Stomach smooth muscle (tissue), 2 donors: ENCODE measurements around the gene KCNQ2.

Experiments used
- H3K27ac ChIP-seq: one replicate; pipeline ENCODE4 v1.7.0; 2013; ENCODE audit warnings: mild to moderate bottlenecking, low read length, inconsistent platforms
- H3K27me3 ChIP-seq, 2 donors: one replicate each; pipeline ENCODE4 v1.7.0; 2013; ENCODE audit warnings: low read length in 2 of 2; ENCODE audit not compliant: insufficient read depth in 2 of 2, control insufficient read depth in 1 of 2
- H3K36me3 ChIP-seq, 2 donors: one replicate each; pipeline ENCODE4 v1.7.0; 2013; ENCODE audit warnings: low read length in 2 of 2; ENCODE audit not compliant: control insufficient read depth in 2 of 2, insufficient read depth in 2 of 2
- H3K4me1 ChIP-seq: one replicate; pipeline ENCODE4 v1.7.0; 2013; ENCODE audit warnings: low read length; ENCODE audit not compliant: control insufficient read depth, insufficient read depth
- H3K4me3 ChIP-seq, 2 donors: one replicate each; pipeline ENCODE4 v1.7.0; 2013; ENCODE audit warnings: low read length in 2 of 2
- H3K9ac ChIP-seq, 2 donors: one replicate each; pipeline ENCODE4 v1.7.0; 2013; ENCODE audit warnings: low read length in 2 of 2, mild to moderate bottlenecking in 1 of 2
- H3K9me3 ChIP-seq, 2 donors: one replicate each; pipeline ENCODE4 v1.7.0; 2013; ENCODE audit warnings: low read length in 2 of 2; ENCODE audit not compliant: control insufficient read depth in 2 of 2
- donor health status: healthy.
- donor health status: Pancreatic carcinoma.

Gene KCNQ2

GRCh38 chr20:63441136-63442099 is 31.0 kb downstream of the KCNQ2 start:
- no peak overlapping the region for H3K9ac ChIP-seq
- H3K4me1 ChIP-seq: no peaks in the 10 kb centered on the region
- peaks cover 11 to 12% of the 10 kb centered on the region in 2 donors for H3K27me3 ChIP-seq
- no peaks in the 10 kb centered on the region for H3K9me3 ChIP-seq
- no peaks in the 10 kb centered on the region for H3K36me3 ChIP-seq
- H3K4me3 ChIP-seq: no peak overlapping the region
- no peak overlapping the region for H3K27ac ChIP-seq

- Histone ChIP-seq H3K9ac (no peak overlapping the region), H3K4me3 (no peak overlapping the region), H3K27ac (no peak overlapping the region), H3K36me3 (no peaks in the 10 kb centered on the region), H3K27me3 (peaks cover 7 to 12% of the 10 kb centered on the region in 2 donors), H3K9me3 (no peaks in the 10 kb centered on the region), H3K4me1 (no peaks in the 10 kb centered on the region)
These were observed 32.0 kb downstream of the KCNQ2 start for GRCh38 chr20:63440366-63440955.

DNA sequence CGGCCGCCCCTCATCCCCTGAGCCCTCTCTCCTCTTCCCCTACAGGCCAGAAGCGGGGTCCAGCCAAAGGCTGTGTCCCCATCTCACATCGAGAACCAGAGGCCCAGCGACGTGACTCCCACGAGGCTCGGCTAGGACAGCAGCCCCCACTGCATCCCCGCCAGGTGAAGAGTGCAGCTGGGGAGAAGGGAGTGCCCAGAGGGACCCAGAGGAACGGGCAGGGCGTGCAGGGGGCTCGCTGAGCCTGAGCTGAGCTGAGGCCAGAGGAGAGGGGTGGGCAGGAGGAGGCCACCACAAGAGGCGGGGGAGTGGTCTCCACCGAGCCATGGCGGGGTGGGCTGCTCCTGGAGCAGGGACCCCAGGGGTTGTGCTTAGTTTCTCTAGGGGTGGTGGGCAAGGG is 32.6 kb downstream of the KCNQ2 start:
- Histone ChIP-seq H3K9ac (no peak overlapping the region), H3K4me3 (no peak overlapping the region), H3K27ac (no peak overlapping the region), H3K4me1 (no peaks in the 10 kb centered on the region), H3K27me3 (peaks cover 7 to 13% of the 10 kb centered on the region in 2 donors), H3K9me3 (no peaks in the 10 kb centered on the region), H3K36me3 (no peaks in the 10 kb centered on the region)

GRCh38 chr20:63438121-63438520 is 34.3 kb downstream of the KCNQ2 start:
- H3K27me3 ChIP-seq: peaks cover 7 to 20% of the 10 kb centered on the region in 2 donors
- no peaks in the 10 kb centered on the region for H3K9me3 ChIP-seq
- H3K4me3 ChIP-seq: no peak overlapping the region
- no peak overlapping the region for H3K27ac ChIP-seq
- no peaks in the 10 kb centered on the region for H3K4me1 ChIP-seq
- no peak overlapping the region for H3K9ac ChIP-seq
- no peaks in the 10 kb centered on the region for H3K36me3 ChIP-seq

GRCh38 chr20:63435552-63435951 is 36.9 kb downstream of the KCNQ2 start:
- Histone ChIP-seq H3K27ac (no peak overlapping the region), H3K4me3 (no peak overlapping the region), H3K4me1 (no peaks in the 10 kb centered on the region), H3K27me3 (peaks cover 9 to 13% of the 10 kb centered on the region in 2 donors), H3K9ac (no peak overlapping the region), H3K9me3 (no peaks in the 10 kb centered on the region), H3K36me3 (no peaks in the 10 kb centered on the region)

DNA sequence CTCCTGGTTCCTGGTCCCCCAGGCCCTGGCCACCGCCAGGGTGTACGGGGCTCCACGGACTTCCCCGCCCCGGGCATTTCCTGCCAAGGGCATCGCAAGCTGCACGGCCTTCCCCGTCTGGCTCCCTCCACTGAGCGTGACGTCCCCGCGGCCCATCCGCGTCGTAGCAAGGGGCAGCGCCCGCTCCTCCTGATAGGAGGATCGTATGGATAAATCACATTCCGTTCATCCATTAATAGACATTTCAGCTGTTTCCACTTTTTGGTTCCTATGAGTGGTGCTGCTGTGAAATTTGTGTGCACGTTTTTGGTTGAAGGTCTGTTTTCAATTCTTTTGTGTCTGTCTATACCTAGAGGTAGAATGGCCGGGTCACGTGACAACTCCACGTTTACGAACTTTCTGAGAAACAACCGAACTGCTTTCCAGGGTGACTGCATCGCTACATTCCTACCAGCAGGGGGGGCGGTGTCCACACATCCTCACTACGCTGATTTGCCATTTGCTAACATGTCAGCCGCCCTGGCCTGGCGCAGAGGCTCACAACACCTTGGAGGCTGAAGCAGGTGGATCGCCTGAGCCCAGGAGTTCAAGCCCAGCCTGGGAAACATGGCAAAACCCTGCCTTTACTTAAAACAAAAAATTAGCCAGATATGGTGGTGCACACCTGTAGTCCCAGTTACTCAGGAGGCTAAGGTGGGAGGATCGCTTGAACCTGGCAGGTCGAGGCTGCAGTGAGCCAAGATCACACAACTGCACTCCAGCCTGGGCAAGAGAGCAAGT is 37.7 kb downstream of the KCNQ2 start:
- Histone ChIP-seq H3K27ac (no peak overlapping the region), H3K27me3 (peaks cover 8 to 18% of the 10 kb centered on the region in 2 donors), H3K4me3 (no peak overlapping the region), H3K36me3 (no peaks in the 10 kb centered on the region), H3K9ac (no peak overlapping the region), H3K9me3 (no peaks in the 10 kb centered on the region), H3K4me1 (no peaks in the 10 kb centered on the region)

DNA sequence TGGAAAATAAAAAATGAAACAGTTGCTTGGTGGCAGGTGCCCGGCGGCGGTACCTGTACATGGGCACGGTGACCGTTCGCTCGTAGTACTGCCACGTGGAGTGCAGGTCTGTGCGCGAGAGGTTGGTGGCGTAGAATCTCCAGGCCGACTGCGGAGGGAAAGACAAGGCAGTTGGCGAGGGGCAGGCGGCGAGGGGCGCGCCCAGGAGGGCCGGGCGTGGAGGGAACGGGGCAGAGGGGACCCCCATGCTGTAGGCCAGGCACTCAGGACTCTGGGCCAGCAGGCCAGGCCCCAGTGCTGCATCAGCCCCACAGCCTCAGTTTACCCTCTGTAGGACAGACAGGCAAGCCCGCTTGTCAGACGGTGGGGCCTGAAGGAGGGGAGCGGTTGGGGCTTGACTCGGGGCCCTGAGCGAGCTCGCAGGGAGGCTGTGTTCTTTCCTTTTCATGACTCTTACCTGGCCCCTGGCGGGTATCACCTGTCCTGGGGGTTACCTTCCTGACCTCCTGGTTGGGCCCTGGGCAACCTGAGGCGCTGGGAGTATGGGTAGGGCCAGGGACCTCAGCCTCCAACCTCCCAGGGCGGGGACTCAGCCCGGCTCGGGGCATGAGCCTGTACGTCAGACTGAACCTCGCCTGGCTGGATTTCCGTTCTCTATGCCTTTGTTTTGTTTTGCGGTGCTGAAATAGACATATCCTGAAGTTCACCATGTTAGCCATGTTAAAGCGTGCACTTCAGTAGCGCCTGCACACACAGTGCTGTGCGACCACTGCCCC is 38.5 kb downstream of the KCNQ2 start:
- no peaks in the 10 kb centered on the region for H3K4me1 ChIP-seq
- no peaks in the 10 kb centered on the region for H3K9me3 ChIP-seq
- no peak overlapping the region for H3K27ac ChIP-seq
- no peak overlapping the region for H3K4me3 ChIP-seq
- no peaks in the 10 kb centered on the region for H3K36me3 ChIP-seq
- H3K27me3 ChIP-seq: peaks cover 7 to 20% of the 10 kb centered on the region in 2 donors
- no peak overlapping the region for H3K9ac ChIP-seq

DNA sequence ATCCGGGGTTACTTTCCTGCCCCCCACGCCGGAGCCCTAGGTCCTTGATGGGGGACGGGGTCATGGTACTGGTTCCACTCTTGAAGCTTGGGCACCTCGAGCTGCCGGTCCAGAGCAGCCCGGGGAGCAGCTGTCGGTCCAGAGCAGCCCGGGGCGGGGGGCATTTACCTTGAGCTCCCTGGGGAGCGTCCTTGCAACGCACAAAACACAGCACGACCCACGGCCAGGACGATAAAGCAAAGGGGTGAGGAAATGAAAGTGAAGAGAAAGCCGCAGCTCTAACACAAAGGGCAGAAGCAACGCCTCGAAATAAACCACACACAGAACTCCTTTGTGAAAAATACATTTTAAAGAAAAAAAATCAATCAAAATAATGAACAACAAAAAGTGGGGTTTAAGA is 39.1 kb downstream of the KCNQ2 start:
- H3K9ac ChIP-seq: no peak overlapping the region
- no peaks in the 10 kb centered on the region for H3K4me1 ChIP-seq
- H3K27ac ChIP-seq: no peak overlapping the region
- H3K4me3 ChIP-seq: no peak overlapping the region
- no peaks in the 10 kb centered on the region for H3K36me3 ChIP-seq
- H3K9me3 ChIP-seq: no peaks in the 10 kb centered on the region
- H3K27me3 ChIP-seq: peaks cover 7 to 20% of the 10 kb centered on the region in 2 donors

GRCh38 chr20:63432577-63433325 is 39.7 kb downstream of the KCNQ2 start:
- Histone ChIP-seq H3K4me3 (no peak overlapping the region), H3K27me3 (peaks cover 7 to 20% of the 10 kb centered on the region in 2 donors), H3K9ac (no peak overlapping the region), H3K4me1 (no peaks in the 10 kb centered on the region), H3K36me3 (no peaks in the 10 kb centered on the region), H3K27ac (no peak overlapping the region), H3K9me3 (no peaks in the 10 kb centered on the region)
